Lower leg skin (tissue), 3 donors: ENCODE results near the gene EIF6.

Experiments
- CTCF ChIP-seq, 3 donors: fragments of 450-650 bp; IDR thresholded peaks; one replicate each; pipeline ENCODE4 v1.5.1; 2016; ENCODE audit warnings: antibody characterized with exemption in 3 of 3, mild to moderate bottlenecking in 3 of 3, moderate library complexity in 2 of 3
- POLR2A ChIP-seq, 2 donors: fragments of 450-650 bp; IDR thresholded peaks; one replicate each; pipeline ENCODE4 v1.6.1; 2016 to 2017; ENCODE audit warnings: antibody characterized with exemption in 2 of 2, mild to moderate bottlenecking in 1 of 2, moderate library complexity in 1 of 2

DNA sequence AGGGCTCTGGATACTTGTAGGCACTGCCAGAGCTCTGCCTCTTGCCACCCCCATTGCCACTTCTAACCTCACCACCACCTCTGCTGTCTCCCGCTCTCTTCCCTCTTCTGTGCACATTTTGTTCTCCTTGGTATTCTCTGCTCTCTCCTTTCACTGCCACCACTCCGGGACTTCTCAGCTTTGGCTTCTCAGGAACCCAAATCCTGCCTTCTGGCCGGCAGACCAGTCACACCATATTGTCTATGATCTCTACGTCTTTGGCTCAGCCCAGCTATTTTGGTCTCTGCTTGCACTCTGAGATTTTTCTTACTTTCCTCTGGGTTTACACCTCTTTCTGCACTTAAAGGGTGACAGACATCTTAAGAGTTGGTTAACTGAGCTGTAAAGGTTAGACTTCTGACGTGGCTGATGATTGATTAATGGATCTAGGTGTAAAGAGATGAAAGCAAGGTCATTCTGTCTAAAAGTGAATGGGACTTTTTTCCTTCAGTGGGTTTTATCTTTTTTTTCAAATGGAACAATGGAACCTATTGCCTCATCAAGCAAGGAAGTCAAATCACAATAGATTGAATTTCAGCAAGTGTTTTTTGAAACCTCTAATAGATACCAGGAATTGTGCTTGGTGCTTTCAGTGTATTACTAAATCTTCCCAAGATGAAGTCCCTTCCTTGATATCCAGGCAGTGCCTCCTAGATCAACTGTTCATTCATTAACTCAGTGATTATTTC is 44.3 kb downstream of the EIF6 start:
- TF ChIP-seq CTCF (IDR thresholded peaks at IDR 0.05) (no peak), POLR2A (IDR thresholded peaks at IDR 0.05) (no peak)
